HG03571 (cell line): ENCODE data around the gene GPAT3.
A peak's percentile ranks its signal among the peaks of the same experiment; 100 is the strongest.

Source experiments
- ATAC-seq: cut with Tn5 transposase; IDR thresholded peaks from one replicate; pipeline ENCODE4 v1.9.1; 2021; ENCODE audit not compliant: unreplicated experiment

The GPAT3 gene

DNA sequence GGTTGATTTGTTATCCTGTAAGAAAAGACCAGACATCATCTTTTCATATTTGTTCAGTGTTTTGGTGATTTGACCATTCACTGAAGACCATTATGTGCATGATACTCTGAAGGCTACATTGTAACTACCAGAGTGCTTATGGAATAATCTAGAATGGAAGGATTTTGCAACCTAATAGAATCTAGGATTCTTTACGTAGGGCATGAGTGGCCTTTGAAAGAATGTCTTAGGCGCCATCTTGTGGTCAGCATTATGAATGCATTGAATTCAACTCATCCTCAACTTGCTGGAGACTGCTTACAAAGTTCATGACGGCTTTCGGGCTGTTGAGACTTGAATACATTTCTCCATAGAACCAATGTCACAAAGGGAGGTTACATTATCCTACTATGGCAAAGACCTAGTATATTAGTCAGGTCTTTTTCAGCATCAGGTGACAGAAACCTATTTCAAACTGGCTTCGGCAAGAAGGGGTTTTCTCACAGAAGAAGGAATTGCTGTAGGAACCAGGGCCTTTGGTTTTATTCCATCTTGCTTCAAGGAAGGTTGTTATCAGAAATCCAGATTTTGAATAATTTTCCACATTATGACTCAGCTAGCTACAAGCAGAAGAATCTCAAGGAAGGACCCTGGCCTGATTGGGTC is 104.1 kb downstream of the GPAT3 start:
- ATAC-seq = peak; percentile 58

DNA sequence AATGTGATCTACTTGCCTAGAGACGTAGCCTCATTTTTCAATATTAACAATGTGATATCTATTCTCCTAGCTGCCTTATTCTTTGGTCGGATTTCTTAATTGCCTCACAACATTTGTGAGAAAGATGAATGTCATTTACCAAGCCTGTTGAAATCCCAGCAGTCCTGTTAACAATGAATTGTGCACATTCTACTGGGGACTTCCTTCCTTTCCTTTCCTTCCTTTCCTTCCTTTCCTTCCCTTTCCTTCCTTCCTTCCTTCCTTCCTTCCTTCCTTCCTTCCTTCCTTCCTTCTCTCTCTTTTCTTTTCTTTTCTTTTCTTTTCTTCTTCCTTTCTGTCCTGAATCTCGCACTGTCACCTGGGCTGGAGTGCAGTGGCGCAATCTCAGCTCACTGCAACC is 107.1 kb downstream of the GPAT3 start:
- ATAC-seq = no peak

DNA sequence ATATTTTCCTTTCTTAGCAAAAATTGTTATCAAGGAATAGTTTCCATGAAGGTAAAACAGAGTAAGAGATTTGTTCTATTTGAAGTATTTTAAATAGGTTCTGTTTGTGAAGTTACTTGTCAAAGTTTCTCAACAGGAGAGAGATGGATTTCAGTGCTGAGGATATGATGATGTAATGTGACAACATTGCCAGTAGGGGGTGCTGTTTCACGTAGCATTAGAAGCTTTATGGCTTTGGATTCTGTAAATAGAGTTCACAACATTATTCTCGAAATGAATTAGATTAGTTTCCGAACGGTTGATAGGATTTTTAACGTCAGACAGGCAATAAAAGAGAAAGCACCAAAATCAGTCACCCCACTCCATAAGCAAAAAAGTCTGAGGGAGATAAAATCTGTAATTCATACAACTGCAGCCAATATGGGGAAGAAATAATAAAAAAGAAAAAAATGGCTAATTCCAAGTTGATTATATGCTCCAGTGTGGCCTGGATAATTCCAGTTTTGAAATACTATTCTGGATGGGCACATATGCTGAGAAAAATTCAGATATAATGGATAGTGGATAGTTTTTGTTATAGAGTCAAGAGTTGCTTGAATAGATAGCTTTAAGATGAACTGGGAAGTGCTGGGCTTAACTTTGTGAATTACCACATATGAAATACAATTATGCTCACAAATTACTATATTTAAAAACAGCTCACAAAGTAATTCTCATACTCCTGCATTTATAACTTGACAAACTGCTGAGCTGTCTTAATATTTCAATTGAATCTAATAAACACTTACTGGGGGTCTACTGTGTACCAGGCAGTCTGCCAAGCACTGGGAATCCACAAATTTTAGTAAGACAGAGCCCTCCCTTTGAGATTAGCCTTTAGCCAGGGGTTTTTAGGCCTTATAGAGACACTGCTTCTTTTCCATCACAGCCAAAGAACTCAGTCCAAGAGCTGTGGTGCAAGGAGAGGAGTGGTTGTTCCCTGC is 109.1 kb downstream of the GPAT3 start:
- ATAC-seq = no peak

DNA sequence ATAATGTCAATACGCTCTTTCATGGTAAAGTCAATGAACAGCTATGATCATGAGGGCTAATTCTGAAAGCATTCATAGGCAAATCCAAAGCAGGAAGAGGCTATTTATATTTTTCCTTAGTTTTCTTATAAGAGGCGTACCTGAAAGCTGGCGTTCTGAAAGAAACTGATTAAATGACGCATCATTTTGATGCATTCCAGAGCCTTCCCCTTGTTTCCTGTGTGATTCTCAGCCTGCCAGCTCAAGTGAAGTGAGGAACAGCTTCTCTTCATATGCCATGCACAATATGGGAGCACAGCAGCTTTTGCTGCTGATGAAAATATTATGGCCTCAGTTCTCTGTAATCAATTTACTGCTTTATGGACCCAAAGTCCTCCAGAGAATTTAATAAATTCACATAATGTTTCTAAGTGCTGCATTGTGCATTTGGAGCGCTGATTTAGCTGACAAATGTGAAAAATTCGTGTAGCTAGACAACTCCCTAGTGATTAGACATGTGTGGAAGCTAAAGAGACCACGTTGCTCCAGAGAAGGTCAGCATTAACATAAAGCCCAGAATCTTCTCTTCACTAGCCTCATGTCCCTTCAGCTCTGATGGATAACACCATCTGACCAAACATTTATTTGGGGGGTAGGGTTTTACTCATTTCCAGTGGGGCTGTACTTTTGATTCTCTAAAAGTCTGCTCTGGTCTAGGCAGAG is 110.8 kb downstream of the GPAT3 start:
- ATAC-seq = no peak

DNA sequence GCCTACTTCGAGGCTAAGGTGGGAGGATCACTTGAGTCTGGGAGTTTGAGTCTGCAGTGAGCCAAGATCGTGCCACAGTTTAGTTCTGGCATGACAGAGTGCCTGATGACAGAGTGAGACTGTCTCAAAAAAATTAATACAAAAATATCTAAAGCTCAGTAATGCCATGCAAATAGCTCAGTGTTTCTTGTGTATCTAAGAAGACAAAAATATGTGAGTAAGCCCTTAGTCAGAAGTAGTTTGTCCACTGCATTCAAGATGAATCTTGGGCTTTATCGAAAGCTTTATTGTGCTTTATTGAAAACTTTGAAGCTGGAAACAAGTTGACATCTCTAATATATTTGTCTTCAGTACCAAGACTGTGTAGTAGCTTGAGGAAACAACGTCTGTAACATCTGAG is 115.9 kb downstream of the GPAT3 start:
- ATAC-seq = no peak
